ENCODE measurements around the gene AKIRIN2.
"Not testable (repeated sequence)": the region's sequence is repeated elsewhere in the genome, so short reads cannot be mapped to it uniquely, and the experiment has no call there.

GRCh38 chr6:87703039-87703438 is 1.0 kb upstream of the AKIRIN2 start:
- TF ChIP-seq CTCF (IDR thresholded peaks at IDR 0.05; ENCODE audit: insufficient read depth, low read length); POLR2AphosphoS5 (IDR thresholded peaks at IDR 0.05; ENCODE audit: low read depth): not testable (repeated sequence)
